ENCODE results near the gene COL6A5. TPM values are rescaled to one million over a fixed set of nuclear protein-coding genes. Genes with fewer than 3 reads are reported as not detected.

The COL6A5 gene
- total RNA-seq, 1 experiment from 2014 or later = not detected

GRCh38 chr3:130506031-130506430 is 160.6 kb downstream of the COL6A5 start:
- Histone ChIP-seq H3K9me3 (ENCODE audit: low read length) (no peaks in the 10 kb centered on the region), H3K79me2 (ENCODE audit: low read length) (no peaks in the 10 kb centered on the region), H3F3A (ENCODE audit: low read length, unreplicated experiment) (no peaks in the 10 kb centered on the region), H3K27me3 (ENCODE audit: low read length) (peaks cover 75% of the 10 kb centered on the region), H3K36me3 (ENCODE audit: low read depth, low read length) (no peaks in the 10 kb centered on the region), H3K9me2 (replicated peaks; ENCODE audit: low read length) (no peaks in the 10 kb centered on the region), H3K4me3 (ENCODE audit: low read length) (no peak overlapping the region), H4K20me1 (ENCODE audit: low read length) (no peaks in the 10 kb centered on the region), H3K4me1 (ENCODE audit: insufficient read depth, low read length) (no peaks in the 10 kb centered on the region), H3K9ac (ENCODE audit: low read length) (no peak overlapping the region), H2AFZ (ENCODE audit: low read length) (no peak overlapping the region), H3K27ac (ENCODE audit: low read length) (no peak overlapping the region), H3K4me2 (ENCODE audit: low read length) (no peak overlapping the region)
- ChIA-PET POLR2A (ENCODE audit: unreplicated experiment) (no interaction called here), CTCF (no interaction called here)
- intact Hi-C loops (cut with micrococcal nuclease) = no loop called here
- no peak for DNase-seq
- no peak for ATAC-seq
- TF ChIP-seq EZH2phosphoT487 (IDR thresholded peaks at IDR 0.05; ENCODE audit: borderline replicate concordance, low read length) = no peak
- TF ChIP-seq EZH2 (IDR thresholded peaks at IDR 0.05; ENCODE audit: low read length, unreplicated experiment) = no peak
- no peak for TF ChIP-seq CTCF (conservative IDR thresholded peaks at IDR 0.05; ENCODE audit: low read depth, low read length)
- no TSS peak for BruUV-seq (replicated peaks)

- intact Hi-C loops (cut with micrococcal nuclease) = no loop called here
- TF ChIP-seq CTCF (conservative IDR thresholded peaks at IDR 0.05; ENCODE audit: low read depth, low read length) = no peak
- TF ChIP-seq EZH2phosphoT487 (IDR thresholded peaks at IDR 0.05; ENCODE audit: borderline replicate concordance, low read length) = no peak
- no peak for ATAC-seq
- POLR2A ChIA-PET (ENCODE audit: unreplicated experiment) = no interaction called here
- H3K27ac ChIP-seq (ENCODE audit: low read length) = no peak overlapping the region
- no peak overlapping the region for H3K9ac ChIP-seq (ENCODE audit: low read length)
- no peak for DNase-seq
- no peaks in the 10 kb centered on the region for H3K36me3 ChIP-seq (ENCODE audit: low read depth, low read length)
- no peak overlapping the region for H3K4me2 ChIP-seq (ENCODE audit: low read length)
- peaks cover 80% of the 10 kb centered on the region for H3K27me3 ChIP-seq (ENCODE audit: low read length)
- no peaks in the 10 kb centered on the region for H4K20me1 ChIP-seq (ENCODE audit: low read length)
- H3K4me1 ChIP-seq (ENCODE audit: insufficient read depth, low read length) = no peaks in the 10 kb centered on the region
- H3K9me3 ChIP-seq (ENCODE audit: low read length) = no peaks in the 10 kb centered on the region
- H2AFZ ChIP-seq (ENCODE audit: low read length) = no peak overlapping the region
- no peaks in the 10 kb centered on the region for H3K9me2 ChIP-seq (replicated peaks; ENCODE audit: low read length)
- H3K4me3 ChIP-seq (ENCODE audit: low read length) = no peak overlapping the region
- BruUV-seq (replicated peaks) = no TSS peak
- CTCF ChIA-PET = interaction anchor here (0.6 kb wide), 1 partner anchor 213 kb away, joined by 3 read pairs; no protein-coding TSS in a partner anchor
- no peaks in the 10 kb centered on the region for H3K79me2 ChIP-seq (ENCODE audit: low read length)
- no peaks in the 10 kb centered on the region for H3F3A ChIP-seq (ENCODE audit: low read length, unreplicated experiment)
These were observed 162.3 kb downstream of the COL6A5 start for GRCh38 chr3:130507746-130508145.

GRCh38 chr3:130509008-130509407 is 163.5 kb downstream of the COL6A5 start:
- no peaks in the 10 kb centered on the region for H3K36me3 ChIP-seq (ENCODE audit: low read depth, low read length)
- no peak overlapping the region for H3K9ac ChIP-seq (ENCODE audit: low read length)
- no peak for DNase-seq
- no TSS peak for BruUV-seq (replicated peaks)
- no peaks in the 10 kb centered on the region for H3K4me1 ChIP-seq (ENCODE audit: insufficient read depth, low read length)
- H3K4me3 ChIP-seq (ENCODE audit: low read length) = no peak overlapping the region
- intact Hi-C loops (cut with micrococcal nuclease) = no loop called here
- no peaks in the 10 kb centered on the region for H3K79me2 ChIP-seq (ENCODE audit: low read length)
- TF ChIP-seq CTCF (conservative IDR thresholded peaks at IDR 0.05; ENCODE audit: low read depth, low read length) = no peak
- no peak for TF ChIP-seq EZH2phosphoT487 (IDR thresholded peaks at IDR 0.05; ENCODE audit: borderline replicate concordance, low read length)
- TF ChIP-seq EZH2 (IDR thresholded peaks at IDR 0.05; ENCODE audit: low read length, unreplicated experiment) = no peak
- H3K9me2 ChIP-seq (replicated peaks; ENCODE audit: low read length) = no peaks in the 10 kb centered on the region
- no peak overlapping the region for H2AFZ ChIP-seq (ENCODE audit: low read length)
- no peak overlapping the region for H3K4me2 ChIP-seq (ENCODE audit: low read length)
- H4K20me1 ChIP-seq (ENCODE audit: low read length) = no peaks in the 10 kb centered on the region
- ATAC-seq = no peak
- CTCF ChIA-PET = no interaction called here
- no peaks in the 10 kb centered on the region for H3K9me3 ChIP-seq (ENCODE audit: low read length)
- POLR2A ChIA-PET (ENCODE audit: unreplicated experiment) = no interaction called here
- no peaks in the 10 kb centered on the region for H3F3A ChIP-seq (ENCODE audit: low read length, unreplicated experiment)
- H3K27ac ChIP-seq (ENCODE audit: low read length) = no peak overlapping the region
- H3K27me3 ChIP-seq (ENCODE audit: low read length) = peaks cover 70% of the 10 kb centered on the region

Measured in PC-3 (cell line).